GM23338 (cell line): ENCODE results near the gene MGAT3. TPM values are rescaled to one million over a fixed set of nuclear protein-coding genes. Genes with fewer than 3 reads are reported as not detected.

Experiments used
- ATAC-seq: fragments of 200-7000 bp; cut with Tn5 transposase; 3 replicates; pipeline ENCODE4 v1.9.1; 2020
- DNase-seq: peaks from one replicate; pipeline ENCODE4 v3.0.0-alpha.2; 2015; ENCODE audit warnings: low spot score
- H2AFZ ChIP-seq: fragments of 200-600 bp; sonication (generic); 2 replicates; pipeline ENCODE4 v1.8.0; 2016; ENCODE audit warnings: antibody characterized with exemption, mild to moderate bottlenecking, moderate library complexity
- H3F3A ChIP-seq: fragments of 200-600 bp; sonication (generic); replicated peaks from 2 replicates; pipeline ENCODE4 v1.8.0; 2017; ENCODE audit warnings: antibody characterized with exemption, mixed run types, low read depth
- H3K27ac ChIP-seq: fragments of 200-600 bp; sonication (generic); 2 replicates; pipeline ENCODE4 v1.6.1; 2016; ENCODE audit warnings: low read depth
- H3K27me3 ChIP-seq: fragments of 200-600 bp; sonication (generic); 2 replicates; pipeline ENCODE4 v1.8.0; 2016; ENCODE audit warnings: mild to moderate bottlenecking, mixed run types, moderate library complexity; ENCODE audit not compliant: insufficient read depth
- H3K36me3 ChIP-seq: fragments of 200-600 bp; sonication (generic); 2 replicates; pipeline ENCODE4 v1.8.0; 2016; ENCODE audit warnings: mild to moderate bottlenecking; ENCODE audit not compliant: insufficient read depth
- H3K4me1 ChIP-seq: fragments of 200-600 bp; sonication (generic); 2 replicates; pipeline ENCODE4 v1.8.0; 2016; ENCODE audit warnings: mild to moderate bottlenecking, moderate library complexity; ENCODE audit not compliant: insufficient read depth
- H3K4me2 ChIP-seq: fragments of 200-600 bp; sonication (generic); 2 replicates; pipeline ENCODE4 v1.7.1; 2017; ENCODE audit warnings: mixed run types
- H3K4me3 ChIP-seq: fragments of 200-600 bp; sonication (generic); 2 replicates; pipeline ENCODE4 v1.6.1; 2016; ENCODE audit warnings: mixed run types
- H3K79me2 ChIP-seq: fragments of 200-600 bp; sonication (generic); replicated peaks from 2 replicates; pipeline ENCODE4 v1.8.0; 2017; ENCODE audit warnings: mild to moderate bottlenecking; ENCODE audit not compliant: insufficient read depth
- H3K9me2 ChIP-seq: fragments of 200-600 bp; sonication (generic); 2 replicates; pipeline ENCODE4 v1.8.0; 2017; ENCODE audit not compliant: insufficient read depth
- H4K20me1 ChIP-seq: fragments of 200-600 bp; sonication (generic); replicated peaks from 2 replicates; pipeline ENCODE4 v1.8.0; 2017; ENCODE audit warnings: mild to moderate bottlenecking; ENCODE audit not compliant: insufficient read depth
- H3K27ac Mint-ChIP-seq: 2 replicates; pipeline ENCODE4 v1.8.0; 2020; ENCODE audit warnings: inconsistent platforms, mild to moderate bottlenecking, moderate library complexity, mixed read lengths
- H3K27me3 Mint-ChIP-seq: 3 replicates; pipeline ENCODE4 v1.8.0; 2022; ENCODE audit warnings: low read depth, mild to moderate bottlenecking, moderate library complexity, mixed read lengths, inconsistent platforms; ENCODE audit not compliant: insufficient read depth, poor library complexity
- H3K36me3 Mint-ChIP-seq: 3 replicates; pipeline ENCODE4 v1.8.0; 2021; ENCODE audit warnings: low read depth, mild to moderate bottlenecking, inconsistent platforms, moderate library complexity, mixed read lengths
- H3K4me1 Mint-ChIP-seq: 3 replicates; pipeline ENCODE4 v1.8.0; 2020; ENCODE audit warnings: mild to moderate bottlenecking, inconsistent platforms, mixed read lengths
- H3K4me3 Mint-ChIP-seq: 3 replicates; pipeline ENCODE4 v1.8.0; 2021; ENCODE audit warnings: moderate library complexity, mild to moderate bottlenecking, inconsistent platforms, mixed read lengths
- H3K9me3 Mint-ChIP-seq: 3 replicates; pipeline ENCODE4 v1.8.0; 2020; ENCODE audit warnings: moderate library complexity, mild to moderate bottlenecking, inconsistent platforms, mixed read lengths
- CREB1 ChIP-seq: fragments of 250-450 bp; sonication (Bioruptor Pico); IDR thresholded peaks from 2 replicates; pipeline ENCODE4 v1.5.0; 2020; ENCODE audit warnings: low read depth, mild to moderate bottlenecking, moderate library complexity
- EZH2 ChIP-seq: fragments of 200-600 bp; sonication (generic); IDR thresholded peaks from one replicate; pipeline ENCODE4 v1.8.0; 2017; ENCODE audit warnings: antibody characterized with exemption, mild to moderate bottlenecking, low read depth; ENCODE audit not compliant: unreplicated experiment
- EZH2phosphoT487 ChIP-seq: fragments of 200-600 bp; sonication (generic); IDR thresholded peaks from one replicate; pipeline ENCODE4 v1.8.1; 2018; ENCODE audit warnings: antibody characterized with exemption; ENCODE audit not compliant: unreplicated experiment
- NANOG ChIP-seq: IDR thresholded peaks from 2 replicates; pipeline ENCODE4 v1.6.1; 2016; ENCODE audit warnings: antibody characterized with exemption, borderline replicate concordance
- POLR2AphosphoS5 ChIP-seq: IDR thresholded peaks from 2 replicates; pipeline ENCODE4 v1.6.1; 2016; ENCODE audit warnings: antibody characterized with exemption, low read depth
- REST ChIP-seq: IDR thresholded peaks from one replicate; pipeline ENCODE4 v1.6.1; 2018; ENCODE audit warnings: antibody characterized with exemption; ENCODE audit not compliant: unreplicated experiment
- STAT1 ChIP-seq: IDR thresholded peaks from one replicate; pipeline ENCODE4 v1.6.1; 2016; ENCODE audit warnings: antibody characterized with exemption; ENCODE audit not compliant: unreplicated experiment
- ZNF114 ChIP-seq: fragments of 250-450 bp; sonication (Bioruptor Pico); IDR thresholded peaks from 2 replicates; pipeline ENCODE4 v1.5.0; 2020; ENCODE audit warnings: mild to moderate bottlenecking, moderate library complexity
- ZNF331 ChIP-seq: fragments of 250-450 bp; sonication (Bioruptor Pico); IDR thresholded peaks from 2 replicates; pipeline ENCODE4 v1.5.0; 2020; ENCODE audit warnings: low read depth, mild to moderate bottlenecking, moderate library complexity
- ZNF462 ChIP-seq: fragments of 250-450 bp; sonication (Bioruptor Pico); IDR thresholded peaks from 2 replicates; pipeline ENCODE4 v1.5.0; 2020; ENCODE audit warnings: mild to moderate bottlenecking, moderate library complexity
- polyA plus RNA-seq: library from polyadenylated mRNA; unstranded; fragments of >200 nt; fragmentation: Nextera tagmentation; extraction: Ambion mirVana; gene quantifications from 2 replicates; pipeline ENCODE4 v1.2.1, GENCODE V29; 2016
- total RNA-seq: library from RNA; depleted of rRNA; stranded (reverse); fragments of >200 nt; shearing (Covaris generic); gene quantifications from 2 replicates; pipeline ENCODE4 v1.2.3, GENCODE V29; 2014
- TF ChIP-seq, protein P1 (sequence below): IDR thresholded peaks from 2 replicates; pipeline ENCODE4 v1.6.1; 2016; ENCODE audit warnings: antibody characterized with exemption
- TF ChIP-seq, protein P2 (sequence below), 2 experiments: fragments of 200-600 bp in 1 of 2; sonication (generic) in 1 of 2; conservative IDR thresholded peaks; 2 replicates each; pipeline versions ENCODE4 v1.5.1 to v1.6.1; 2016 to 2017; ENCODE audit warnings: antibody characterized with exemption in 2 of 2, low read depth in 2 of 2, mild to moderate bottlenecking in 2 of 2, moderate library complexity in 1 of 2

The MGAT3 gene
- total and polyA plus RNA-seq, 2 experiments from 2014 or later: 1.7 to 10.2 TPM

DNA sequence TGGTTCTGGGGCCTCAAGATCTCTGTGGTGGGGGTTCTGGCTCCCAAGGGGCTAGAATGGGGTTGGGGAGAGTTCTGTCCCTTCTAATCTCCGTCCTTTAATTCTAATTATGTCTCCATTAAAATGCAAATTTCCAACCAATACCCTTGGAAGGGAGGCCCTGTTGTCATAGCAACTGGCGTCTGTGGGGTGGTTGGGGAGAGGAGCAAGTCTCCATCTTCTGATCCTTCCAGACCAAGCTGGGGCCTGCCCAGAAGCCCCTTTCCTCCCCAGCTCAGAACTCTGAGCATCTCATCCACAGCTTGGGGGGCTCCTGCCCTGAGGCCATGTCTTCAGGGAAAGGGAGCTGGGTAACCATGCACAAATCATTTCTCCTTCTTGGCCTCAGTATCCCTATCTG, 81.2 kb downstream of the MGAT3 start:
- peaks cover 34% of the 10 kb centered on the region for H3K4me1 ChIP-seq
- Mint-ChIP-seq H3K27ac (no peak overlapping the region), H3K9me3 (no peaks in the 10 kb centered on the region), H3K4me3 (no peak overlapping the region), H3K27me3 (peaks cover 28% of the 10 kb centered on the region), H3K36me3 (no peaks in the 10 kb centered on the region), H3K4me1 (peaks cover 37% of the 10 kb centered on the region)
- no peaks in the 10 kb centered on the region for H4K20me1 ChIP-seq
- H3F3A ChIP-seq: peaks cover 10% of the 10 kb centered on the region; the same call in 1 of the 2 replicates
- DNase-seq: no peak
- H3K4me2 ChIP-seq: peak overlapping the region; percentile 49; the same call in 1 of the 2 replicates
- no peak for TF ChIP-seq ZNF462
- TF ChIP-seq POLR2AphosphoS5: no peak
- no peak for TF ChIP-seq NANOG
- no peak for TF ChIP-seq EZH2phosphoT487
- TF ChIP-seq CREB1 (CRISPR knock-in tag): no peak
- no peak for TF ChIP-seq STAT1
- no peak for TF ChIP-seq ZNF331 (CRISPR knock-in tag)
- no peak for TF ChIP-seq EZH2
- no peak for TF ChIP-seq ZNF114 (CRISPR knock-in tag)
- TF ChIP-seq REST: no peak
- TF ChIP-seq, protein P1, sequence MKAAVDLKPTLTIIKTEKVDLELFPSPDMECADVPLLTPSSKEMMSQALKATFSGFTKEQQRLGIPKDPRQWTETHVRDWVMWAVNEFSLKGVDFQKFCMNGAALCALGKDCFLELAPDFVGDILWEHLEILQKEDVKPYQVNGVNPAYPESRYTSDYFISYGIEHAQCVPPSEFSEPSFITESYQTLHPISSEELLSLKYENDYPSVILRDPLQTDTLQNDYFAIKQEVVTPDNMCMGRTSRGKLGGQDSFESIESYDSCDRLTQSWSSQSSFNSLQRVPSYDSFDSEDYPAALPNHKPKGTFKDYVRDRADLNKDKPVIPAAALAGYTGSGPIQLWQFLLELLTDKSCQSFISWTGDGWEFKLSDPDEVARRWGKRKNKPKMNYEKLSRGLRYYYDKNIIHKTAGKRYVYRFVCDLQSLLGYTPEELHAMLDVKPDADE: no peak
- TF ChIP-seq, protein P2, sequence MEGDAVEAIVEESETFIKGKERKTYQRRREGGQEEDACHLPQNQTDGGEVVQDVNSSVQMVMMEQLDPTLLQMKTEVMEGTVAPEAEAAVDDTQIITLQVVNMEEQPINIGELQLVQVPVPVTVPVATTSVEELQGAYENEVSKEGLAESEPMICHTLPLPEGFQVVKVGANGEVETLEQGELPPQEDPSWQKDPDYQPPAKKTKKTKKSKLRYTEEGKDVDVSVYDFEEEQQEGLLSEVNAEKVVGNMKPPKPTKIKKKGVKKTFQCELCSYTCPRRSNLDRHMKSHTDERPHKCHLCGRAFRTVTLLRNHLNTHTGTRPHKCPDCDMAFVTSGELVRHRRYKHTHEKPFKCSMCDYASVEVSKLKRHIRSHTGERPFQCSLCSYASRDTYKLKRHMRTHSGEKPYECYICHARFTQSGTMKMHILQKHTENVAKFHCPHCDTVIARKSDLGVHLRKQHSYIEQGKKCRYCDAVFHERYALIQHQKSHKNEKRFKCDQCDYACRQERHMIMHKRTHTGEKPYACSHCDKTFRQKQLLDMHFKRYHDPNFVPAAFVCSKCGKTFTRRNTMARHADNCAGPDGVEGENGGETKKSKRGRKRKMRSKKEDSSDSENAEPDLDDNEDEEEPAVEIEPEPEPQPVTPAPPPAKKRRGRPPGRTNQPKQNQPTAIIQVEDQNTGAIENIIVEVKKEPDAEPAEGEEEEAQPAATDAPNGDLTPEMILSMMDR (conservative IDR thresholded peaks at IDR 0.05; ENCODE audit: low read depth in 2 of 2): no peak
- no peaks in the 10 kb centered on the region for H3K27me3 ChIP-seq
- H3K4me3 ChIP-seq: no peak overlapping the region
- no peak overlapping the region for H3K27ac ChIP-seq
- peak overlapping the region; percentile 14; the same call in 1 of the 2 replicates for H2AFZ ChIP-seq
- H3K36me3 ChIP-seq: no peaks in the 10 kb centered on the region
- H3K79me2 ChIP-seq: no peaks in the 10 kb centered on the region
- ATAC-seq: no peak
- no peaks in the 10 kb centered on the region for H3K9me2 ChIP-seq
